HEK293T (cell line): ENCODE measurements around the gene ADORA1.

Source experiments
- BHLHE40 ChIP-seq: fragments of 450-650 bp; IDR thresholded peaks from 2 replicates; pipeline ENCODE4 v1.6.1; 2016; ENCODE audit warnings: mild to moderate bottlenecking, moderate library complexity, borderline replicate concordance
- ELF4 ChIP-seq: fragments of 450-650 bp; IDR thresholded peaks from 2 replicates; pipeline ENCODE4 v1.6.1; 2017; ENCODE audit warnings: antibody characterized with exemption
- FOXA1 ChIP-seq: fragments of 450-650 bp; IDR thresholded peaks from 2 replicates; pipeline ENCODE4 v1.6.1; 2016; ENCODE audit warnings: mild to moderate bottlenecking
- FOXK2 ChIP-seq: fragments of 450-650 bp; IDR thresholded peaks from 2 replicates; pipeline ENCODE4 v1.6.1; 2016; ENCODE audit warnings: mild to moderate bottlenecking
- FOXM1 ChIP-seq: fragments of 450-650 bp; IDR thresholded peaks from 2 replicates; pipeline ENCODE4 v1.6.1; 2017; ENCODE audit warnings: mild to moderate bottlenecking, borderline replicate concordance
- HDGF ChIP-seq: fragments of 450-650 bp; IDR thresholded peaks from 2 replicates; pipeline ENCODE4 v1.6.1; 2017; ENCODE audit warnings: antibody characterized with exemption, borderline replicate concordance
- LEF1 ChIP-seq: fragments of 450-650 bp; IDR thresholded peaks from 2 replicates; pipeline ENCODE4 v1.6.1; 2017; ENCODE audit warnings: mild to moderate bottlenecking, borderline replicate concordance
- NFRKB ChIP-seq: fragments of 450-650 bp; IDR thresholded peaks from 2 replicates; pipeline ENCODE4 v1.6.1; 2016; ENCODE audit warnings: mild to moderate bottlenecking, moderate library complexity
- PKNOX1 ChIP-seq: fragments of 450-650 bp; IDR thresholded peaks from 2 replicates; pipeline ENCODE4 v1.6.1; 2016
- SP1 ChIP-seq: fragments of 450-650 bp; IDR thresholded peaks from 2 replicates; pipeline ENCODE4 v1.6.1; 2017
- SUZ12 ChIP-seq: fragments of 450-650 bp; IDR thresholded peaks from 2 replicates; pipeline ENCODE4 v1.6.1; 2016; ENCODE audit warnings: mild to moderate bottlenecking
- TARDBP ChIP-seq: fragments of 450-650 bp; IDR thresholded peaks from 2 replicates; pipeline ENCODE4 v1.6.1; 2016
- ZNF384 ChIP-seq: fragments of 450-650 bp; IDR thresholded peaks from 2 replicates; pipeline ENCODE4 v1.6.1; 2016

- TF ChIP-seq ELF4 (no peak), FOXM1 (no peak), SP1 (no peak), FOXA1 (no peak), LEF1 (no peak), NFRKB (no peak), FOXK2 (no peak), BHLHE40 (no peak), SUZ12 (no peak), TARDBP (no peak), HDGF (no peak), ZNF384 (no peak), PKNOX1 (no peak)
Observed at GRCh38 chr1:203153051-203153988, 25.8 kb downstream of the ADORA1 start.
